NCI-H2107 (cell line): ENCODE measurements around the gene LRRC52.
"Not testable (repeated sequence)": the region's sequence is repeated elsewhere in the genome, so short reads cannot be mapped to it uniquely, and the experiment has no call there.

Experiments used
- DNase-seq: peaks from one replicate; lab custom pipeline; 2025; lab: John Stamatoyannopoulos, UW

The LRRC52 gene

DNA sequence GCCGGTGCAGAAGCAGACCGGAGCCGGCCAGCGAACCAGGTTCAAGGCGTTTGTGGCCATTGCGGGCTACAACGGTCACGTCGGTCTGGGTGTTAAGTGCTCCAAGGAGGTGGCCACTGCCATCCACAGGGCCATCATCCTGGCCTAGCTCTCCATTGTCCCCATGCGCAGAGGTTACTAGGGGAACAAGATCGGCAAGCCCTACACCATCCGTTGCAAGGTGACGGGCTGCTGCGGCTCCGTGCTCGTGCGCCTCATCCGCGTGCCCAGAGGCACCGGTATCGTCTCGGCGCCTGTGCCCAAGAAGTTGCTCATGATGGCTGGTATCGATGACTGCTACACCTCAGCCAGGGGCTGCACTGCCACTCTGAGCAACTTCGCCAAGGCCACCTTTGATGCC, 38.1 kb downstream of the LRRC52 start:
- DNase-seq, result no peak

DNA sequence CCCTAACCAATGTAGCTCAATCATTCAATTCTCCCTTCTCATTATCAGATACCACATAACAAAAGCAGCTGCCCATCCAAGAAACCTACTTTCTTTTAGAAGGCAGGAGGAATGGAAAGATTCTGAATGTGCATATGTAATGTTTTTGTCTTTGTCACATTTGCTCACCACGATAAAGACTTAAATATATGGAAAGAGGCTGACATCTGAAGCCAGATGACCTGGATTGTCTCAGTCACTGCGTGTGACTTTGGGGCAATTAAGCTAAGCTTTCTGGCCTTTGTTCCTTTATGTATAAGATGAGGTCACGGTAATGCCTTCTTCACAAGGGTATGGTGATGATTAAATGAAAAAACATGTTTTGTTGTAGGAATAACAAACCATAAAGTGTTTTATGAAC, 42.6 kb downstream of the LRRC52 start:
- DNase-seq, result no peak

DNA sequence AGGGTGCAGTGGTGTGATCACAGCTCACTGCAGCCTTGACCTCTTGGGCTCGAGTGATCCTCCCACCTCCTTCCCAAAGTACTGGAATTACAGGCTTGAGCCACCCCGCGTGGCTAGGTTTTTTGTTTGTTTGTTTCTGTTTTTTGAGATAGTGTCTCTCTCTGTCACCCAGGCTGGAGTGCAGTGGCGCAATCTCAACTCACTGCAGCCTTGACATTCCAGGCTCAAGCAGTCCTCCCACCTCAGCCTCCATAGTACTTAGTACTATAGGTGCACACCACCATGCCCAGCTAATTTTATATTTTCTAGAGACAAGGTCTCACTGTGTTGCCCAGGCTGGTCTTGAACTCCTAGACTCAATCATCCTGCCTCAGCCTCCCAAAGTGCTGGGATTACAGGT, 47.6 kb downstream of the LRRC52 start:
- DNase-seq, result not testable (repeated sequence)

DNA sequence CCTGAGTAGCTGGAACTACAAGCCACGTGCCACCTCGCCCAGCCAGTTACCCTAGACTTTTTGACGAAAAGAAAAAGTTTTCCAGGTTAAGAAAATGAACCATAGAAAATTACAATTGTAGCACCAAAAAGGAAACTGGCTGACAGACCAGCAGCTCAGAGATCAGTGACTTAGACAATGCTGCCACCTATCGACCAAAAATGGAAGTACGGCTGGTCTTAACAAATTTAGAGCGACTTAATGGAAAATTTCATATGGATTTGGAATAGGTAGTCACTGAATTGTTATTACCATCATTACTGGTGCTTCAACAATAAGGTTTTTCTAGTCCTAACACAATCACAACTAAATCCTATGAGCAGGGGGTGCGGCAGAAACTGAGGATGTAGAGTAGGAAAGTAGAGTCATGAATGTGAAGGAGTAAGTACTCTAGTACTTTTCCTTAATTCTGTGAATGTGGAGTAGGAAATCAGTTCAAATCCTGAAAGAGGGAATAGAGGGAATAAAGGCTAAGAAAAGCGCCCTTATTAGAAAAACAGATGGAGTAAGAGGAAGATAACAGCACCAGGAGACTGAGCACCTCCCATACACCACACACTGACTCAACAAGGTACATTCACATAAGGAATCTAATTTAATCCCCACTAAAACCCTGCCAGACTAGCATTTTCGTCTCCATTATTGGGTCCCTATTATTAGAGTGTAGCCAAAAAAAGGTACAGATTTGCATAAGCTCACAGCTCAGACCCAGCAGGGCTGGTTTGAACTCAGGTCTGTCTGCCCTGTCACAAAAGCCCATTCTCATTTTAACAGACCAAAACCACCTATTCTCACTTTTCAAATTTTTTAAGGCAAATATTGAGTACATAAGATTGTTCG, 49.4 kb downstream of the LRRC52 start:
- DNase-seq, result peak; percentile 31

DNA sequence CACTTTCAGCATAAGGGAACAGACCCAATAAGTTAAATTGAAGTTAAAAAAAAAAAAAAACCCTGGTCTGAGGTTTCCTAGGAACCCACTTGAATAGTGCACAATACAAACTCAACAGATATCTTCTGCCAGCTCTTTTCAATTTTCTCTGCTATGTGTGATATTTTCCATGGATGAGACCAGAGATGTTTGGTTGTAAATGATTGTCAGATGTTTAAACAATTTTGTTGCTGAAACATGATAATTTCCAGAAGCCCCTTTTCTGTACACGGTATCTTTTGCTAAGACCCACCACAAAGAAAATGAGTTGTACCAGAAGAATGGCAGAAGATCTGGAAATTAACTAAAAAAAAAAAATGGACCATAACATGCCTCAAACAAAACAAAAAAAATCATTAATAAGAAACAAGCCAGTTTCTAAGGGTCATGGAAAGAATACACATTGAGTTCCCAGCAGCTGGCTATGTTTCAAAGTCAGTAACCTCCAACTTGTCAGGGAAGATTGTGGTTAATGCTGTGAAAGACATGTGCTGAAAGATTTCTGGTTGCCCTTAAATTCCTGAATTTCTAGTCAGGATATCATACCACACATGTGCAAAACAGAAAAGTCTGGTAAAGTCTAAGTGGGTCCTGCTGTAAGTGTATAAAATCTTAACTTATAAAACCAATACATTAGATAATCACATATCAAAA, 51.6 kb downstream of the LRRC52 start:
- DNase-seq, result no peak

DNA sequence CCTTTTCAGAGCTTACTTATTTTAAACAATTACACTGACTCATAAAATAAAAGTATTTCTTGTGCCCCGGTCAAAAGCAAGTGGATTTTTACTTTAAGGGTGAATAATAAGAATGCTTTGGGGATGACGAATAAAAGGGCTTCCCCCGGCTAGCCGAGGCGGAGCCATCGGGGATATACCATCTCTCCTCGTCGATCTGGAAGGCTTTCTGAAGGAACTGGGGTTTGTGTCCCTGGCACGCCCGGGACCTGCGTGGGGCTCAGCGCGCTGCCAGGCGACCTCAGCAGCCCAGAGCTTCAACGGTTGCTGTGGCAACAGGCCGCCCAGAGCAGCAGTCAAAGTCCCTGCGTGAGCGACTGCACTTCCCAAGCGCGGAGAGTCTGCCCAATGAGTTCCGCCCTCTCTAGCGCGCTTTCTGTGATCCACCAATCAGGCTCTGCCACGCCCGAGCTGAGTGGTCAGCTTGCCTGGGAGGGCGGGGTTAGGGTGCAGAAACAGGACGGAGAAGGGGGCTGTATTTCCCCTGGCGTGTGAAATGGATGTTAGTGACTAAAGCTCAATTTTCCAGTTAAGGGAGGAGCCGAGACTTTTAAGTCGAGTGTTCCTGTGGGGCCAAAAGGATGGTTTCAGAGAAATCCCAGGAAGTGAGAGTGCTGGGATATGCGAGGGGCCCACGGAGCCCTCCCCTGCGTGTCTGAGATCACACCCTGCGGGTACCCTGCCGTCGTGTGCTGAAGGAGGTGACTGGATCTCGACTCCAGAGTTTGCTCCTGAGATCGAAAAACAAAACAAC, 54.3 kb downstream of the LRRC52 start:
- DNase-seq, result peak; percentile 85

DNA sequence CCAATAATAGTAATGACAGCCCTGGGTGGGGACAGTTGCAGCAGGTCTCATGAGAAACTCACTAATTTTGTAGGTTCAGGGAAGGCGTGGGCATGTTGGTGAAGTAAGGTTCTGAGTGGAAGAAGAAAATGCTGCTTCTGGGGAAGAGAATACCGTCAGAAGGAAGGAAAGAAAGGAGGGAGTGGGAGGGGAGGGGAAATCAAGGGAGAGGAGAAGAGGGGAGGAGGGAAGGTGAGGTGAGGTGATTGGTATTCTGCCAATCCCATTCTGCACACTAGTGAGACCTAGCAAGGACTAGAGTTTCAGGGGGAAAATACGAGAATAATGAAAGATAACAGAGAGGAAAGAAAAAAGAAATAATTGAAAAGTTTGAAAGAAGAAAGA, 54.9 kb downstream of the LRRC52 start:
- no peak for DNase-seq

DNA sequence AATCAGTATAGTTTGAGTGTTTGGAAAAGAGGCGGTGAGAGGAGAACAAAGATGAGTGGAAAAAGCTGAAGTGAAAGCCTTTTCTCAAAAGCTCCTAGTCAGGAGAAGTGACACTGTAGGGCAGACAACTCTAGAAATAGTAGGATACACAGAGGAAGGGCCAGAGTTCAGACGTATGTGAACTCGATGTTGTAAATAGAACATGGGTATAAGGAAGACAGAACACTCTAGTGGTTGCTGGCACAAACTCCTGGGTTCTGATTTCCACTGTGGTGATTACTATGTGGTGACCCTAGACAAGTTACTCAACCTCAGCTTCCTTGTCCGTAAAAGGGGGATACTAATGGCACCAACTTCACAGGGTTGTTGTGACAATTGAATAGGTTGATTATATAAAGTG, 57.0 kb downstream of the LRRC52 start:
- DNase-seq, result no peak

DNA sequence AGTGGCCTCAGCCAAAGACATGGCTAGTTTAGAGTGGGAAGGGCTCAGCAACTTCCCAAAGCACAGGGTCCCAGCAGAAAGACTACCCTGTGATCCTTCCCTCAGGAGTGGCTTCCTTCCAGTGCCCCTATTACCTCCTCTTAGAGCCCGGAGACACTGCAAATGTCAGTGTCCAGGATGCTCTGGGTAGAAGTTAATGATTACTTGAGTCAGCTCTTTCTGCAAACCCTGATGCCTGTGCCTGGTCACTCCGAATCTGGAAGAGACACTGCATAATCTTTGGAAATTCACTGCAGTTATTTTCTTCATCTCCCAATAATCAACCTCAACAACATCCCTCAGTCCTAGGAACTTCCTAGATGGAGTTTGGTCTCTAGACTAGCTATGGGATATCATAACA, 60.0 kb downstream of the LRRC52 start:
- DNase-seq, result no peak

DNA sequence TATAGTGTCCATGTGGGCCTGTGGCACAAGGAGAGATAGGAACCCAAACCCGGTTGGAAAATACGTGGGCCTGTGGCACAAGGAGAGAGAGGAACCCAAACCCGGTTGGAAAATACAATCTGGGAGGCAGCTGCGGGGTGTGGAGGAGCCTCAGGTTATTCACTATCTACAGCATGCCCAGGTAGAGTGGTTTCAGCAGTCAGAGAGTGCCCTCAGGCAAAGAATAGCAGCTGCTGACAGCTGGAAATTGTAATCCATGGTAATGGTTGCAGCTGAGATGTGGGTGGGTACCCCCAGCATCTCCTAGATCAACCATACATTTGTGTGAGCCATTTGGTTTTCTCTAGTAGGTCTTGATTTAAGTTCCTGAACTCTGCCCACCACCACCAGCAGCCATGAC, 61.4 kb downstream of the LRRC52 start:
- no peak for DNase-seq

DNA sequence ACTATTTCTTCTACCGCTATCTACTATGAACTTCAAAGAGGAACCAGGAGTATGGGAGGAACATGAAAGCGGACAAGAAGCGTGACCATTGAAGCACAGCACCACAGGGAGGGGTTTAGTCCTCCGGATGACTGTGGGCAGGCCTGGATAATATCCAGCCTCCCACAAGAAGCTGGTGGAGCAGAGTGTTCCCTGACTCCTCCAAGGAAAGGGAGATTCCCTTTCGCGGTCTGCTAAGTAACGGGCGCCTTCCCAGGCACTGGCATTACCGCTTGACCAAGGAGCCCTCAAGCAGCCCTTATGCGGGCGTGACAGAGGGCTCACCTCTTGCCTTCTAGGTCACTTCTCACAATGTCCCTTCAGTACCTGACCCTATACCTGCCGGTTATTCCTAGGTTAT, 62.9 kb downstream of the LRRC52 start:
- DNase-seq, result not testable (repeated sequence)

DNA sequence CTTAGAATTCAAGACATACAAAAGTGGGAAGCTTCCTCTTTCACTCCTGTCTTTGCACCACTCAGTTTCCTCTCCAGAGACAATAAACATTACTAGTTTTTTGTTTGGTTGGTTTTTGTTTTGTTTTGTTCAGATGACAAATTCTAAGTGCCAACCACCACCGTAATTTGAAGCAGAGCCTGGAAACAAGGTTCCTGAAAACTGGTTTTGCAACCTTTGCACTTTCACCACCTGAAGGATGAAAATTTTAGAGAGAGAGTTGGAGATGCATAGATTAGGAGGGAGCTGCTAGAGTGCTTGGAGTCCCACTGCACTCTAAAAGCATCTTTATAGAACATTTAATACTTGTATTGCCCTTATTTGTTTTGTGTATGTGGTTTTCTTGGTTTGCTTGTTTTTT, 67.1 kb downstream of the LRRC52 start:
- no peak for DNase-seq

DNA sequence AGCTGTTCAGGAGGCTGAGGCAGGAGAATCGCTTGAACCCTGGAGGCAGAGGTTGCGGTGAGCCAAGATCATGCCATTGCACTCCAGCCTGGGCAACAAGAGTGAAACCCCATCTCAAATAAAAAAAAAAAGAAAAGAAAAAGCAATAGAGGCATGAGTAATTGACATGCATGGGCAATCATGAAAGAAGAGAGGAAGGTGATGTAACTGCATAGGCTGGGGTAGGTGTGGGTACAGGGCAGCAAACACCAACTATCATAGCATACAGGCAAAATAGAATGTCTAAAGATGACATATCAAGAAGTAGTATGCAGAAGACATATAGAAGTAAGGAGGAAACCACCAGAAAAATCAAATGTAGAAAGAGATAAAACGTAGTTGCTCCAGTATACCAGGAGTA, 68.3 kb downstream of the LRRC52 start:
- DNase-seq, result no peak
